HEK293T (cell line): ENCODE results near the gene USP19.

ENCODE experiments used
- ARNT ChIP-seq: fragments of 450-650 bp; IDR thresholded peaks from 2 replicates; pipeline ENCODE4 v1.6.1; 2017; ENCODE audit warnings: mild to moderate bottlenecking
- BHLHE40 ChIP-seq: fragments of 450-650 bp; IDR thresholded peaks from 2 replicates; pipeline ENCODE4 v1.6.1; 2016; ENCODE audit warnings: mild to moderate bottlenecking, moderate library complexity, borderline replicate concordance
- ELF4 ChIP-seq: fragments of 450-650 bp; IDR thresholded peaks from 2 replicates; pipeline ENCODE4 v1.6.1; 2017; ENCODE audit warnings: antibody characterized with exemption
- FOXA1 ChIP-seq: fragments of 450-650 bp; IDR thresholded peaks from 2 replicates; pipeline ENCODE4 v1.6.1; 2016; ENCODE audit warnings: mild to moderate bottlenecking
- FOXK2 ChIP-seq: fragments of 450-650 bp; IDR thresholded peaks from 2 replicates; pipeline ENCODE4 v1.6.1; 2016; ENCODE audit warnings: mild to moderate bottlenecking
- HDGF ChIP-seq: fragments of 450-650 bp; IDR thresholded peaks from 2 replicates; pipeline ENCODE4 v1.6.1; 2017; ENCODE audit warnings: antibody characterized with exemption, borderline replicate concordance
- SP1 ChIP-seq: fragments of 450-650 bp; IDR thresholded peaks from 2 replicates; pipeline ENCODE4 v1.6.1; 2017
- SUZ12 ChIP-seq: fragments of 450-650 bp; IDR thresholded peaks from 2 replicates; pipeline ENCODE4 v1.6.1; 2016; ENCODE audit warnings: mild to moderate bottlenecking
- ZNF384 ChIP-seq: fragments of 450-650 bp; IDR thresholded peaks from 2 replicates; pipeline ENCODE4 v1.6.1; 2016

DNA sequence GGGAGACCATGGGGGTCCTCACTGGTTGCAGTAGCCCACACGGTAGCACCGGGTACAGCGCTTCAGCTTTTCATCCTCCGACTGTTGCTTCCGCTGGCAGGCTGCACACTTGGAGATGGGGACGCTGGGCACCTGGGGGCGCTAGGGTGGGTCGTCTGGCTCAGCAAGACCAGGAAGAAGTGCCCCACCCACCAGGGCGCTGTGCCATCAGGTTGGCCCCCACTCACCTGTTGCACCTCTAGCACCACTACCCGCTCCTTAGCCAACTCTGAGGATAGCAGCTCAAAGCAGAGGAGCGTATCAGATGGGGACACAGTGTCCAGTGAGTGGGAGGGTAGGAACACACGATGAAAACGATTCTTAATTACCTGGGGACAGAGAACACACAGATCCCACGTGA, 8.4 kb downstream of the USP19 start:
- TF ChIP-seq ZNF384 (no peak), SUZ12 (no peak), FOXA1 (no peak), FOXK2 (no peak), ARNT (no peak), ELF4 (no peak), SP1 (no peak), HDGF (no peak), BHLHE40 (no peak)
